OCI-LY7 (cell line): Measurements from ENCODE around the gene GJC2. TPM values are rescaled to one million over a fixed set of nuclear protein-coding genes. Genes with fewer than 3 reads are reported as not detected.
A peak's percentile ranks its signal among the peaks of the same experiment; 100 is the strongest.

Experiments used
- BruUV-seq: library from RNA; stranded (reverse); fragments of 400-500 nt; replicated peaks from 2 replicates; lab custom pipeline; 2021; lab: Mats Ljungman, UMichigan
- CTCF ChIA-PET: fragments of 300-600 bp; sonication (Branson Sonifier 250); formaldehyde crosslinking; loops from one replicate; lab custom pipeline; 2022; ENCODE audit warnings: antibody characterized with exemption; ENCODE audit not compliant: unreplicated experiment; lab: Charles Lee
- POLR2A ChIA-PET: fragments of 300-600 bp; sonication (Branson Sonifier 250); formaldehyde crosslinking; loops from one replicate; lab custom pipeline; 2022; ENCODE audit warnings: antibody characterized with exemption; lab: Charles Lee
- DNase-seq: peaks from one replicate; pipeline ENCODE4 v3.0.0-alpha.2; 2015; ENCODE audit warnings: low spot score
- H2AFZ ChIP-seq: fragments of 200-600 bp; sonication (generic), shearing (Covaris generic); 2 replicates; pipeline ENCODE4 v1.6.1; 2014; ENCODE audit warnings: mild to moderate bottlenecking, antibody characterized with exemption, low read length, moderate library complexity
- H3K27ac ChIP-seq: fragments of 200-600 bp; sonication (generic); 2 replicates; pipeline ENCODE4 v1.5.1; 2014; ENCODE audit warnings: mixed run types, low read depth, mild to moderate bottlenecking, moderate library complexity, low read length, inconsistent platforms; ENCODE audit not compliant: poor library complexity, severe bottlenecking
- H3K36me3 ChIP-seq: fragments of 200-600 bp; sonication (generic); 2 replicates; pipeline ENCODE4 v1.6.1; 2014; ENCODE audit warnings: mild to moderate bottlenecking, antibody characterized with exemption, low read length, moderate library complexity, mixed read lengths; ENCODE audit not compliant: insufficient read depth
- H3K4me1 ChIP-seq: fragments of 200-600 bp; sonication (generic); 2 replicates; pipeline ENCODE4 v1.5.1; 2014; ENCODE audit warnings: mild to moderate bottlenecking, low read length; ENCODE audit not compliant: insufficient read depth, poor library complexity, severe bottlenecking
- H3K4me2 ChIP-seq: fragments of 200-600 bp; sonication (generic); 2 replicates; pipeline ENCODE4 v1.6.1; 2014; ENCODE audit warnings: mild to moderate bottlenecking, low read length
- H3K4me3 ChIP-seq: fragments of 200-600 bp; sonication (generic); 2 replicates; pipeline ENCODE4 v1.5.1; 2014; ENCODE audit warnings: mild to moderate bottlenecking, low read depth, low read length; ENCODE audit not compliant: poor library complexity, severe bottlenecking
- H3K79me2 ChIP-seq: fragments of 200-600 bp; sonication (generic); 2 replicates; pipeline ENCODE4 v1.6.1; 2016; ENCODE audit warnings: low read depth, mild to moderate bottlenecking, low read length, moderate library complexity, mixed read lengths; ENCODE audit not compliant: insufficient read depth
- H3K9me2 ChIP-seq: fragments of 200-600 bp; sonication (generic); 2 replicates; pipeline ENCODE4 v1.6.1; 2016; ENCODE audit warnings: mild to moderate bottlenecking, low read length, mixed read lengths; ENCODE audit not compliant: insufficient read depth
- H3K9me3 ChIP-seq: fragments of 200-600 bp; sonication (generic); 2 replicates; pipeline ENCODE4 v1.6.1; 2014; ENCODE audit warnings: mild to moderate bottlenecking, mixed run types, low read length, mixed read lengths
- H4K20me1 ChIP-seq: fragments of 200-600 bp; sonication (generic); 2 replicates; pipeline ENCODE4 v1.6.1; 2014; ENCODE audit warnings: mild to moderate bottlenecking, antibody characterized with exemption, low read length, moderate library complexity, mixed read lengths; ENCODE audit not compliant: insufficient read depth
- EZH2phosphoT487 ChIP-seq: fragments of 200-600 bp; sonication (generic); IDR thresholded peaks from 2 replicates; pipeline ENCODE4 v1.6.1; 2018; ENCODE audit warnings: low read depth, borderline replicate concordance, mild to moderate bottlenecking, mixed run types, antibody characterized with exemption, low read length, moderate library complexity, mixed read lengths
- intact Hi-C: fragments of 100-400 bp; cut with micrococcal nuclease; formaldehyde crosslinking; loops from one replicate; pipeline ENCODE4 v1.10.0; 2022; ENCODE audit not compliant: unreplicated experiment
- total RNA-seq, 2 experiments: library from RNA; depleted of rRNA in 1 of 2; stranded (reverse); fragments of >200 nt in 1 of 2; shearing (Covaris generic) in 1 of 2; gene quantifications; 2 replicates each; pipeline ENCODE4 v1.2.3, GENCODE V29; 2014 to 2022
- TF ChIP-seq, protein P1 (sequence below): fragments of 200-600 bp; sonication (generic); conservative IDR thresholded peaks from 2 replicates; pipeline ENCODE4 v1.5.1; 2014; ENCODE audit warnings: mild to moderate bottlenecking, antibody characterized with exemption, low read length, moderate library complexity, mixed read lengths

GJC2 gene
- total RNA-seq, 2 experiments from 2014 or later: 0.22 to 0.80 TPM

DNA sequence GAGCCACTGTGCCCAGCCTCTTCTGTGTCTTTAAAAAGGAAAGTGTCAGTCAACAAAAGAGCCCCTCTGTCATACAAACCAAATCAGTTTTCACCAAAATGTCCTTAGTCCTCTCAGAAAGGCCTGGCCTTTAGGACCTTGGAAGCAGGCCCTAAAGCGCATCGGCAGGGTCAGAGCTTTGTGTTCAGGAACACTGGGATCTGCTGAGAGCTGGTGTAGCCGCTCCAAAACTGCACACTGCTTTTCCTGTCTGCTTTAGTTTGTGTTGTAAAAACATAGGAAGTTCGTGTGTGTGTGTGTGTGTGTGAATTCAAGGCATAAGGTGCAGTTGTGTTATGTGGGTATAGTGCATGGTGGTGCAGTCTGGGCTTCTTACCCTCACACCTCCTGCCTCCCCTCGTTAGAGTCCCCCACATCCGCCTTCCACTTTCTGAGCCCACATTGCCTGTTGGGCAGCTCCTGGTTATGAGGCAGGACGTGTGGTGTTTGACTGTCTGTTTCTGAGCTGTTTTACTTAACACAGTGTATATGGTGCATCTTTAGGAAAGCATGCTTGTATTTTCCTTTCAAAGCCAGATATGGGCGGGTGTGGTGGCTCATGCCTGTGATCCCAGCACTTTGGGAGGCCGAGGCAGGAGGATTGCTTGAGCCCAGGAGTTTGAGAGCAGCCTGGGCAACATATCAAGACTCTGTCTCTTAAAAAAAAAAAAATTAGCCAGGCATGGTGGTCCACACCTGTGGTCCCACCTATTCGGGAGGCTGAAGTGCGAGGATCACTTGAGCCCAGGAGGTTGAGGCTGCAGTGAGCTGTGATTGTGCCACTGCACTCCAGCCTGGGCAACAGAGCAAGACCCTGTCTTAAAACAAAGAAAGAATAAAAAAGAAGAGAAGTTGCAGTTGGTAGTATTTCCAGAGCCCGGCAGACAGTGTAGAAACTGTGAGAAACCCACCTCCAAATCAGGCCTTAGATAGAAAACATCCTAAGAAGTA lies 28.3 kb downstream of the GJC2 start:
- DNase-seq: no peak
- TF ChIP-seq, protein P1, sequence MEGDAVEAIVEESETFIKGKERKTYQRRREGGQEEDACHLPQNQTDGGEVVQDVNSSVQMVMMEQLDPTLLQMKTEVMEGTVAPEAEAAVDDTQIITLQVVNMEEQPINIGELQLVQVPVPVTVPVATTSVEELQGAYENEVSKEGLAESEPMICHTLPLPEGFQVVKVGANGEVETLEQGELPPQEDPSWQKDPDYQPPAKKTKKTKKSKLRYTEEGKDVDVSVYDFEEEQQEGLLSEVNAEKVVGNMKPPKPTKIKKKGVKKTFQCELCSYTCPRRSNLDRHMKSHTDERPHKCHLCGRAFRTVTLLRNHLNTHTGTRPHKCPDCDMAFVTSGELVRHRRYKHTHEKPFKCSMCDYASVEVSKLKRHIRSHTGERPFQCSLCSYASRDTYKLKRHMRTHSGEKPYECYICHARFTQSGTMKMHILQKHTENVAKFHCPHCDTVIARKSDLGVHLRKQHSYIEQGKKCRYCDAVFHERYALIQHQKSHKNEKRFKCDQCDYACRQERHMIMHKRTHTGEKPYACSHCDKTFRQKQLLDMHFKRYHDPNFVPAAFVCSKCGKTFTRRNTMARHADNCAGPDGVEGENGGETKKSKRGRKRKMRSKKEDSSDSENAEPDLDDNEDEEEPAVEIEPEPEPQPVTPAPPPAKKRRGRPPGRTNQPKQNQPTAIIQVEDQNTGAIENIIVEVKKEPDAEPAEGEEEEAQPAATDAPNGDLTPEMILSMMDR: no peak
- no peak for TF ChIP-seq EZH2phosphoT487
- Histone ChIP-seq H3K4me3 (no peak overlapping the region), H3K79me2 (no peaks in the 10 kb centered on the region), H4K20me1 (no peaks in the 10 kb centered on the region), H3K9me2 (no peaks in the 10 kb centered on the region), H3K9me3 (no peaks in the 10 kb centered on the region), H2AFZ (no peak overlapping the region), H3K27ac (no peak overlapping the region), H3K36me3 (peaks cover 9% of the 10 kb centered on the region; the same call in 1 of the 2 replicates), H3K4me1 (no peaks in the 10 kb centered on the region), H3K4me2 (no peak overlapping the region)
- intact Hi-C loops: no loop called here
- POLR2A ChIA-PET: interaction anchor here (0.6 kb wide), 1 partner anchor 21 kb away, joined by 3 read pairs; no protein-coding TSS in a partner anchor
- CTCF ChIA-PET: no interaction called here
- no TSS peak for BruUV-seq

DNA sequence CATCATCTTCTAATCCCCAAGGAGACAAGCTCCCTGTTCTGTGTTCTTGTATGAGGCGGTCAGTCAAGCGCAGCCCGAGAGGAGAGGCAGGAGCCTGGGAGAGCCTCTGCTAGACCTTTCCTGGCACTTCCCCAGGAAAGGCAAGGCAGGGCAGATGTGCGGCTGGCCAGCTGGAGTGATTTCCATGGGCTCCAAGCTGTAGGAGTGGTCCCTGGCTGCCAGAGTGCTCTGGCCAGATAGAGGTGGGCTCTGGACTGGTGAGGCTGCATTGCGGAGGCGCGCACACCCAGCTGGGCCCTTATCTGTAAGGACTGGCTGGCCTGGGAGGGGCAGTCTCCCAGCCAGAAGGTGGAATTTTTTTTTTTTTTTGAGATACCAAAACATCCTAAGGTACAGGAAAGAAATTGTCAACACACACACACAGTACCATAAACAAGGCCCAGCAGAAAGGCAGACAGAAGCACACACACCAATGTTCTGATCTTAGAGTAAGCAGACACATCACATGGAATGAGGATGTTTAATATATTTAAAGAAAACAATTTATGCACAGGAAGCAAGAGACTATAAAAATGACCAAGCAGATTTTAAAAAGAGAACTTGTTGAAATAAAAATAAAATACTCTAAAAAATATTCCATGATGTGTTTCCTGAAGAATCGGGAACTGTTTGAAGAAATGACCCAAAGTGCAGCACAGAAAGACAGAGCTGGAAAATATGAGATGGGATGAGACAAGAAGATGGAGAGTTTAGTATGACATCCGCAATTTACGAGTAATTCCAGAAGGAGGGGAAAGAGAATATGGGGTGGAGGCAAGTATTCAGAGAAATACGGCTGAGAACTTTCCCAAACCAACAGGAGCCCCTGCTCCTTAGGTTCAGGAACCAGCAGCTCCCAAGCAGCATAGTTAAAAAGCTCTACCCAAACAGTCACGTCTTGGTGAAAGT lies 29.3 kb downstream of the GJC2 start:
- Histone ChIP-seq H4K20me1 (no peaks in the 10 kb centered on the region), H3K9me3 (no peaks in the 10 kb centered on the region), H3K4me3 (no peak overlapping the region), H3K4me1 (no peaks in the 10 kb centered on the region), H3K36me3 (peaks cover 9% of the 10 kb centered on the region; the same call in 1 of the 2 replicates), H2AFZ (no peak overlapping the region), H3K79me2 (no peaks in the 10 kb centered on the region), H3K27ac (no peak overlapping the region), H3K9me2 (no peaks in the 10 kb centered on the region), H3K4me2 (no peak overlapping the region)
- BruUV-seq: TSS peak; percentile 50
- TF ChIP-seq, protein P1: no peak
- TF ChIP-seq EZH2phosphoT487: no peak
- no peak for DNase-seq
- POLR2A ChIA-PET: interaction anchor here (0.6 to 0.9 kb wide), 3 partner anchors 12 to 20 kb away, joined by 3 to 4 read pairs (median 3); no protein-coding TSS in a partner anchor
- CTCF ChIA-PET: interaction anchor here (0.5 kb wide), 1 partner anchor 100 kb away, joined by 3 read pairs; no protein-coding TSS in a partner anchor
- intact Hi-C loops: no loop called here
